Parathyroid adenoma (tissue), 2 donors: ENCODE measurements around the gene TMEM108.

Source experiments
- H2AFZ ChIP-seq: fragments of 300-600 bp; sonication (generic); one replicate; pipeline ENCODE4 v1.7.0; 2017; ENCODE audit warnings: antibody characterized with exemption, mild to moderate bottlenecking
- H3K27ac ChIP-seq: fragments of 300-600 bp; sonication (generic); one replicate; pipeline ENCODE4 v1.7.0; 2017
- H3K27me3 ChIP-seq: fragments of 300-600 bp; sonication (generic); one replicate; pipeline ENCODE4 v1.7.0; 2017; ENCODE audit warnings: low read length; ENCODE audit not compliant: control insufficient read depth, insufficient read depth
- H3K36me3 ChIP-seq: fragments of 300-600 bp; sonication (generic); one replicate; pipeline ENCODE4 v1.7.0; 2017; ENCODE audit warnings: low read length; ENCODE audit not compliant: control insufficient read depth, insufficient read depth
- H3K4me1 ChIP-seq: fragments of 300-600 bp; sonication (generic); one replicate; pipeline ENCODE4 v1.7.0; 2017; ENCODE audit warnings: control low read depth
- H3K4me2 ChIP-seq: fragments of 300-600 bp; sonication (generic); one replicate; pipeline ENCODE4 v1.7.0; 2017; ENCODE audit warnings: low read length
- H3K4me3 ChIP-seq: fragments of 300-600 bp; sonication (generic); one replicate; pipeline ENCODE4 v1.7.0; 2017; ENCODE audit warnings: low read depth, low read length
- H3K79me2 ChIP-seq: fragments of 300-600 bp; sonication (generic); one replicate; pipeline ENCODE4 v1.7.0; 2017; ENCODE audit warnings: control low read depth
- H3K9ac ChIP-seq: fragments of 300-600 bp; sonication (generic); one replicate; pipeline ENCODE4 v1.7.0; 2017; ENCODE audit warnings: mild to moderate bottlenecking
- H3K9me3 ChIP-seq: fragments of 300-600 bp; sonication (generic); one replicate; pipeline ENCODE4 v1.7.0; 2017; ENCODE audit warnings: low read length; ENCODE audit not compliant: control insufficient read depth
- CTCF ChIP-seq: fragments of 300-600 bp; sonication (generic); IDR thresholded peaks from one replicate; pipeline ENCODE4 v1.7.0; 2017; ENCODE audit warnings: antibody characterized with exemption, mild to moderate bottlenecking
- donor health status: primary hyperparathyroidism.

TMEM108 gene

GRCh38 chr3:133394561-133395311 is 356.5 kb downstream of the TMEM108 start:
- H3K4me2 ChIP-seq: no peak overlapping the region
- H2AFZ ChIP-seq: no peak overlapping the region
- H3K36me3 ChIP-seq: no peaks in the 10 kb centered on the region
- H3K9ac ChIP-seq: no peak overlapping the region
- H3K9me3 ChIP-seq: no peaks in the 10 kb centered on the region
- H3K27ac ChIP-seq: no peak overlapping the region
- H3K4me1 ChIP-seq: no peaks in the 10 kb centered on the region
- H3K4me3 ChIP-seq: no peak overlapping the region
- no peak for TF ChIP-seq CTCF
- H3K79me2 ChIP-seq: no peaks in the 10 kb centered on the region
- no peaks in the 10 kb centered on the region for H3K27me3 ChIP-seq

GRCh38 chr3:133396906-133397305 is 358.7 kb downstream of the TMEM108 start:
- no peak overlapping the region for H3K4me3 ChIP-seq
- H3K4me1 ChIP-seq: no peaks in the 10 kb centered on the region
- no peak overlapping the region for H2AFZ ChIP-seq
- no peaks in the 10 kb centered on the region for H3K9me3 ChIP-seq
- H3K27ac ChIP-seq: no peak overlapping the region
- no peak overlapping the region for H3K4me2 ChIP-seq
- no peaks in the 10 kb centered on the region for H3K36me3 ChIP-seq
- H3K79me2 ChIP-seq: no peaks in the 10 kb centered on the region
- TF ChIP-seq CTCF: no peak
- H3K27me3 ChIP-seq: no peaks in the 10 kb centered on the region
- H3K9ac ChIP-seq: no peak overlapping the region

GRCh38 chr3:133400006-133400515 is 361.9 kb downstream of the TMEM108 start, which contains the start of gene BFSP2:
BFSP2 (plus strand) TSS chr3:133400056; CDS start chr3:133400084, 28 bp downstream.
- Histone ChIP-seq H3K4me2 (no peak within 1 kb of the TSS), H3K36me3 (no peaks in the 10 kb centered on the region), H2AFZ (no peak within 1 kb of the TSS), H3K27me3 (no peaks in the 10 kb centered on the region), H3K79me2 (no peaks in the 10 kb centered on the region), H3K27ac (no peak within 1 kb of the TSS), H3K9ac (no peak within 1 kb of the TSS), H3K9me3 (no peaks in the 10 kb centered on the region), H3K4me1 (no peaks in the 10 kb centered on the region), H3K4me3 (no peak within 1 kb of the TSS)
- no peak for TF ChIP-seq CTCF

- no peaks in the 10 kb centered on the region for H3K36me3 ChIP-seq
- no peak for TF ChIP-seq CTCF
- H3K9ac ChIP-seq: no peak overlapping the region
- no peaks in the 10 kb centered on the region for H3K79me2 ChIP-seq
- no peak overlapping the region for H3K27ac ChIP-seq
- no peak overlapping the region for H3K4me3 ChIP-seq
- H2AFZ ChIP-seq: no peak overlapping the region
- H3K4me2 ChIP-seq: no peak overlapping the region
- no peaks in the 10 kb centered on the region for H3K27me3 ChIP-seq
- no peaks in the 10 kb centered on the region for H3K9me3 ChIP-seq
- H3K4me1 ChIP-seq: no peaks in the 10 kb centered on the region
Observed at GRCh38 chr3:133401374-133402135, 363.4 kb downstream of the TMEM108 start.
